Airway epithelial cell (primary cell): Measurements from ENCODE around the gene LY6G5C. TPM values are rescaled to one million over a fixed set of nuclear protein-coding genes. Genes with fewer than 3 reads are reported as not detected.

Experiments
- total RNA-seq: library from RNA; depleted of rRNA; stranded (reverse); fragments of >200 nt; gene quantifications from 2 replicates; pipeline ENCODE4 v1.2.3, GENCODE V29; 2015

LY6G5C gene
- 0.42 and 0.79 TPM in 2 replicates for total RNA-seq

GRCh38 chr6:31680226-31681134 lies at the start of gene LY6G5C:
Gene LY6G5C (minus strand): TSS chr6:31681067. CDS start chr6:31680373, 694 bp downstream.

GRCh38 chr6:31728767-31729514 lies 48.1 kb upstream of the LY6G5C start, which contains the start of gene DDAH2:
Gene DDAH2 (minus strand): TSS chr6:31729299. CDS start chr6:31729161, 138 bp downstream.

GRCh38 chr6:31723245-31723979 lies 42.5 kb upstream of the LY6G5C start, which contains the start of gene MPIG6B:
Gene MPIG6B (plus strand): TSS chr6:31723373. CDS start chr6:31723384, 11 bp downstream.

GRCh38 chr6:31721351-31722020 lies 40.6 kb upstream of the LY6G5C start, which contains the start of gene LY6G6C:
Gene LY6G6C (minus strand): TSS chr6:31721746. CDS start chr6:31721679, 67 bp downstream.

GRCh38 chr6:31715022-31715958 lies 34.4 kb upstream of the LY6G5C start, which contains the start of gene LY6G6D:
Gene LY6G6D (plus strand): TSS chr6:31715348. CDS start chr6:31715356, 8 bp downstream.

GRCh38 chr6:31706599-31706998 lies 25.7 kb upstream of the LY6G5C start, which contains the start of gene LY6G6F:
Gene LY6G6F (plus strand): TSS chr6:31706866. CDS start chr6:31706907, 41 bp downstream.

GRCh38 chr6:31702819-31703716 lies 22.2 kb upstream of the LY6G5C start, which contains the start of gene ABHD16A:
Gene ABHD16A (minus strand): TSS chr6:31703324. CDS start chr6:31703281, 43 bp downstream.

GRCh38 chr6:31669676-31670075 lies 11.2 kb downstream of the LY6G5C start, which contains the start of gene LY6G5B:
Gene LY6G5B (plus strand): TSS chr6:31669976. CDS start chr6:31670951, 975 bp downstream.

GRCh38 chr6:31665501-31666336 lies 15.1 kb downstream of the LY6G5C start, which contains the start of gene CSNK2B:
Gene CSNK2B (plus strand): TSS chr6:31666080. CDS start chr6:31666832, 752 bp downstream.

GRCh38 chr6:31664790-31665500 lies 15.9 kb downstream of the LY6G5C start, which contains the start of gene GPANK1:
Gene GPANK1 (minus strand): TSS chr6:31664997. CDS start chr6:31664478, 519 bp downstream.

GRCh38 chr6:31660381-31661261 lies 20.2 kb downstream of the LY6G5C start, which contains the start of gene C6orf47:
Gene C6orf47 (minus strand): TSS chr6:31660778. CDS start chr6:31659947, 831 bp downstream.

GRCh38 chr6:31655349-31656237 lies 25.3 kb downstream of the LY6G5C start, which contains the start of gene APOM:
Gene APOM (plus strand): TSS chr6:31655894. CDS start chr6:31655967, 73 bp downstream.

